ENCODE data around the gene GAS7. TPM values are rescaled to one million over a fixed set of nuclear protein-coding genes. Genes with fewer than 3 reads are reported as not detected.

The GAS7 gene
- total RNA-seq, 2 experiments from 2014 or later, result 0.27 to 0.44 TPM

GRCh38 chr17:10130263-10130662, 68.1 kb downstream of the GAS7 start:
- no peak overlapping the region for H3K27ac Mint-ChIP-seq
- DNase-seq, result no peak
- ChIA-PET POLR2A (no interaction called here), CTCF (no interaction called here)
- peaks cover 21% of the 10 kb centered on the region for H3K4me1 Mint-ChIP-seq
- H3K27me3 Mint-ChIP-seq, result peaks cover 1% of the 10 kb centered on the region
- no peak overlapping the region for H3K4me3 Mint-ChIP-seq
- H3K9me3 Mint-ChIP-seq, result no peaks in the 10 kb centered on the region
- no peaks in the 10 kb centered on the region for H3K36me3 Mint-ChIP-seq (ENCODE audit: low read depth)

- Mint-ChIP-seq H3K4me1 (peaks cover 21% of the 10 kb centered on the region), H3K4me3 (no peak overlapping the region), H3K27me3 (peaks cover 1% of the 10 kb centered on the region), H3K9me3 (no peaks in the 10 kb centered on the region), H3K27ac (no peak overlapping the region), H3K36me3 (ENCODE audit: low read depth) (no peaks in the 10 kb centered on the region)
- POLR2A ChIA-PET, result no interaction called here
- CTCF ChIA-PET, result no interaction called here
- DNase-seq, result no peak
Measured at GRCh38 chr17:10127819-10128425, 70.5 kb downstream of the GAS7 start.

GRCh38 chr17:10126616-10127501, 71.5 kb downstream of the GAS7 start:
- Mint-ChIP-seq H3K4me3 (no peak overlapping the region), H3K9me3 (no peaks in the 10 kb centered on the region), H3K4me1 (peaks cover 28% of the 10 kb centered on the region), H3K27ac (peak overlapping the region; percentile 60), H3K27me3 (no peaks in the 10 kb centered on the region), H3K36me3 (ENCODE audit: low read depth) (no peaks in the 10 kb centered on the region)
- CTCF ChIA-PET, result no interaction called here
- DNase-seq, result peak; percentile 12
- POLR2A ChIA-PET, result no interaction called here

- Mint-ChIP-seq H3K4me1 (peaks cover 34% of the 10 kb centered on the region), H3K27me3 (no peaks in the 10 kb centered on the region), H3K36me3 (ENCODE audit: low read depth) (no peaks in the 10 kb centered on the region), H3K27ac (no peak overlapping the region), H3K9me3 (no peaks in the 10 kb centered on the region), H3K4me3 (no peak overlapping the region)
- POLR2A ChIA-PET, result no interaction called here
- no peak for DNase-seq
- CTCF ChIA-PET, result no interaction called here
Measured at GRCh38 chr17:10126276-10126615, 72.2 kb downstream of the GAS7 start.

GRCh38 chr17:10125531-10126275, 72.7 kb downstream of the GAS7 start:
- Mint-ChIP-seq H3K27ac (no peak overlapping the region), H3K4me1 (peaks cover 38% of the 10 kb centered on the region), H3K9me3 (no peaks in the 10 kb centered on the region), H3K36me3 (ENCODE audit: low read depth) (no peaks in the 10 kb centered on the region), H3K27me3 (no peaks in the 10 kb centered on the region), H3K4me3 (no peak overlapping the region)
- ChIA-PET POLR2A (no interaction called here), CTCF (no interaction called here)
- DNase-seq, result no peak

GRCh38 chr17:10123093-10123492, 75.3 kb downstream of the GAS7 start:
- DNase-seq, result no peak
- CTCF ChIA-PET, result no interaction called here
- H3K27ac Mint-ChIP-seq, result no peak overlapping the region
- peaks cover 57% of the 10 kb centered on the region for H3K4me1 Mint-ChIP-seq
- H3K36me3 Mint-ChIP-seq (ENCODE audit: low read depth), result no peaks in the 10 kb centered on the region
- no peaks in the 10 kb centered on the region for H3K27me3 Mint-ChIP-seq
- H3K4me3 Mint-ChIP-seq, result no peak overlapping the region
- POLR2A ChIA-PET, result no interaction called here
- H3K9me3 Mint-ChIP-seq, result no peaks in the 10 kb centered on the region

GRCh38 chr17:10121971-10122707, 76.3 kb downstream of the GAS7 start:
- CTCF ChIA-PET, result no interaction called here

GRCh38 chr17:10120749-10121148, 77.7 kb downstream of the GAS7 start:
- Mint-ChIP-seq H3K9me3 (no peaks in the 10 kb centered on the region), H3K36me3 (ENCODE audit: low read depth) (no peaks in the 10 kb centered on the region), H3K27me3 (peaks cover 1% of the 10 kb centered on the region), H3K4me3 (peak overlapping the region; percentile 14), H3K27ac (peak overlapping the region; percentile 73), H3K4me1 (peaks cover 53% of the 10 kb centered on the region)
- ChIA-PET POLR2A (no interaction called here), CTCF (no interaction called here)
- peak; percentile 20 for DNase-seq

More at GRCh38 chr17:10121971-10122707, 76.3 kb downstream of the GAS7 start:
- H3K27ac Mint-ChIP-seq, result peak overlapping the region; percentile 31
- peaks cover 54% of the 10 kb centered on the region for H3K4me1 Mint-ChIP-seq
- peak; percentile 24 for DNase-seq
- POLR2A ChIA-PET, result no interaction called here
- H3K36me3 Mint-ChIP-seq (ENCODE audit: low read depth), result no peaks in the 10 kb centered on the region
- no peak overlapping the region for H3K4me3 Mint-ChIP-seq
- H3K27me3 Mint-ChIP-seq, result no peaks in the 10 kb centered on the region
- H3K9me3 Mint-ChIP-seq, result no peaks in the 10 kb centered on the region

GRCh38 chr17:10120109-10120485, 78.3 kb downstream of the GAS7 start:
- peaks cover 4% of the 10 kb centered on the region for H3K27me3 Mint-ChIP-seq
- CTCF ChIA-PET, result interaction anchor here (0.8 kb wide), 1 partner anchor 76 kb away, joined by 5 read pairs; no protein-coding TSS in a partner anchor
- peak overlapping the region; percentile 74 for H3K27ac Mint-ChIP-seq
- POLR2A ChIA-PET, result no interaction called here
- no peaks in the 10 kb centered on the region for H3K36me3 Mint-ChIP-seq (ENCODE audit: low read depth)
- H3K9me3 Mint-ChIP-seq, result no peaks in the 10 kb centered on the region
- H3K4me3 Mint-ChIP-seq, result peak overlapping the region; percentile 14
- H3K4me1 Mint-ChIP-seq, result peaks cover 60% of the 10 kb centered on the region
- no peak for DNase-seq

GRCh38 chr17:10119203-10120108, 79.0 kb downstream of the GAS7 start:
- peak; percentile 13 for DNase-seq
- peaks cover 4% of the 10 kb centered on the region for H3K27me3 Mint-ChIP-seq
- H3K36me3 Mint-ChIP-seq (ENCODE audit: low read depth), result no peaks in the 10 kb centered on the region
- H3K27ac Mint-ChIP-seq, result peak overlapping the region; percentile 74
- H3K4me3 Mint-ChIP-seq, result peak overlapping the region; percentile 33
- H3K9me3 Mint-ChIP-seq, result no peaks in the 10 kb centered on the region
- CTCF ChIA-PET, result interaction anchor here (0.8 kb wide), 1 partner anchor 75 kb away, joined by 5 read pairs; no protein-coding TSS in a partner anchor
- POLR2A ChIA-PET, result no interaction called here
- H3K4me1 Mint-ChIP-seq, result peaks cover 66% of the 10 kb centered on the region

GRCh38 chr17:10118788-10119130, 79.6 kb downstream of the GAS7 start:
- Mint-ChIP-seq H3K9me3 (no peaks in the 10 kb centered on the region), H3K27me3 (peaks cover 4% of the 10 kb centered on the region), H3K27ac (peak overlapping the region; percentile 74), H3K4me3 (no peak overlapping the region), H3K4me1 (peaks cover 71% of the 10 kb centered on the region), H3K36me3 (ENCODE audit: low read depth) (no peaks in the 10 kb centered on the region)
- ChIA-PET POLR2A (no interaction called here), CTCF (no interaction called here)
- DNase-seq, result no peak

GRCh38 chr17:10117581-10118001, 80.8 kb downstream of the GAS7 start:
- Mint-ChIP-seq H3K4me3 (no peak overlapping the region), H3K4me1 (peaks cover 75% of the 10 kb centered on the region), H3K27me3 (peaks cover 4% of the 10 kb centered on the region), H3K27ac (no peak overlapping the region), H3K36me3 (ENCODE audit: low read depth) (no peaks in the 10 kb centered on the region), H3K9me3 (no peaks in the 10 kb centered on the region)
- ChIA-PET POLR2A (no interaction called here), CTCF (interaction anchor here (0.6 kb wide), 1 partner anchor 29 kb away, joined by 3 read pairs; no protein-coding TSS in a partner anchor)
- no peak for DNase-seq
